ENCODE results near the gene NUP98. TPM values are rescaled to one million over a fixed set of nuclear protein-coding genes. Genes with fewer than 3 reads are reported as not detected.

Gene NUP98
- total and polyA plus RNA-seq, 2 donors (not counting 3 experiments of a cell fraction or from before 2014, with no cell fraction given), result 92.7 to 169 TPM

- BruUV-seq (replicated peaks), result no TSS peak
- CTCF ChIA-PET, result no interaction called here
Measured at GRCh38 chr11:3683039-3683438, 114.3 kb downstream of the NUP98 start.

More at GRCh38 chr11:3683039-3683438, 114.3 kb downstream of the NUP98 start:
- no peaks in the 10 kb centered on the region for H3K27me3 ChIP-seq (ENCODE audit: control insufficient read depth in 2 of 2, insufficient read depth in 2 of 2, low read length in 2 of 2)
- no peaks in the 10 kb centered on the region for H3K4me1 ChIP-seq (ENCODE audit: control insufficient read depth, extremely low read depth, insufficient read depth, low read length)
- no peaks in the 10 kb centered on the region for H4K20me1 ChIP-seq (replicated peaks; ENCODE audit: control insufficient read depth, extremely low read depth, insufficient read depth, low read length)
- H2AFZ ChIP-seq (ENCODE audit: low read depth, low read length), result no peak overlapping the region
- DNase-seq (ENCODE audit: low read depth, low spot score) (no peak), FAIRE-seq (no peak)
- no peak overlapping the region for H3K27ac ChIP-seq (ENCODE audit: insufficient read depth, low read depth, low read length)
- H3K79me2 ChIP-seq (ENCODE audit: control insufficient read depth, insufficient read depth, low read length), result no peaks in the 10 kb centered on the region
- H3K9ac ChIP-seq (replicated peaks; ENCODE audit: extremely low read depth, insufficient read depth, low read length), result no peak overlapping the region
- no peaks in the 10 kb centered on the region for H3K9me3 ChIP-seq (replicated peaks; ENCODE audit: control insufficient read depth, insufficient read depth, low read length)
- no peaks in the 10 kb centered on the region for H3K9me1 ChIP-seq (replicated peaks; ENCODE audit: control insufficient read depth, extremely low read depth, insufficient read depth, low read length)
- dilution Hi-C loops (cut with MboI; ENCODE audit: extremely low pct_ligation_motif_present, low sequenced_read_pairs) (no loop called here), intact Hi-C loops (cut with micrococcal nuclease) (no loop called here)
- TF ChIP-seq GATA2 (IDR thresholded peaks at IDR 0.05; ENCODE audit: insufficient read depth, insufficient read length, low read depth, low read length) (no peak), CTCF (IDR thresholded peaks at IDR 0.05; ENCODE audit: extremely low read depth in 1 of 2, insufficient read depth in 1 of 2, low read depth in 1 of 2, low read length in 2 of 2) (no peak), MYC (IDR thresholded peaks at IDR 0.05; ENCODE audit: low read depth, low read length) (no peak), POLR2AphosphoS5 (IDR thresholded peaks at IDR 0.05; ENCODE audit: insufficient read depth, low read depth, low read length) (no peak), JUN (IDR thresholded peaks at IDR 0.05; ENCODE audit: borderline replicate concordance, insufficient read depth, insufficient read length, low read depth) (no peak), EZH2 (IDR thresholded peaks at IDR 0.05; ENCODE audit: borderline replicate concordance, low read depth, low read length, severe bottlenecking) (no peak), POLR2A (IDR thresholded peaks at IDR 0.05; ENCODE audit: low read depth, low read length) (no peak), FOS (IDR thresholded peaks at IDR 0.05; ENCODE audit: borderline replicate concordance, insufficient read depth, low read length) (no peak)
- TF ChIP-seq, protein P1, sequence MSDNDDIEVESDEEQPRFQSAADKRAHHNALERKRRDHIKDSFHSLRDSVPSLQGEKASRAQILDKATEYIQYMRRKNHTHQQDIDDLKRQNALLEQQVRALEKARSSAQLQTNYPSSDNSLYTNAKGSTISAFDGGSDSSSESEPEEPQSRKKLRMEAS (IDR thresholded peaks at IDR 0.05; ENCODE audit: insufficient read depth, insufficient read length), result no peak
- H3K36me3 ChIP-seq (ENCODE audit: control insufficient read depth in 2 of 2, extremely low read depth in 1 of 2, insufficient read depth in 2 of 2, low read length in 2 of 2), result peaks cover 34 to 38% of the 10 kb centered on the region in 2 experiments
- no peak overlapping the region for H3K4me2 ChIP-seq (ENCODE audit: insufficient read depth, low read length)
- H3K4me3 ChIP-seq (replicated peaks in 1 of 3; ENCODE audit: insufficient read depth in 1 of 3, low read depth in 1 of 3, low read length in 3 of 3), result no peak overlapping the region
- POLR2A ChIA-PET, result interaction anchor here (0.6 kb wide), 1 partner anchor 9 kb away, joined by 3 read pairs; no protein-coding TSS in a partner anchor

All from endothelial cell of umbilical vein (primary cell).